BJ (cell line): Measurements from ENCODE around the gene RNFT2. TPM values are rescaled to one million over a fixed set of nuclear protein-coding genes. Genes with fewer than 3 reads are reported as not detected.

Experiments
- CTCF ChIA-PET: fragments of 350-600 bp; formaldehyde crosslinking; extraction: SDS; loops from one replicate; lab custom pipeline; 2021; ENCODE audit warnings: antibody characterized with exemption, inconsistent platforms; lab: Yijun Ruan, JAX
- POLR2A ChIA-PET: fragments of 300-600 bp; sonication (Branson Sonifier 250); formaldehyde crosslinking; extraction: SDS; loops from one replicate; lab custom pipeline; 2021; ENCODE audit warnings: antibody characterized with exemption; lab: Charles Lee
- DNase-seq: peaks from one replicate; pipeline ENCODE4 v3.0.0-alpha.2; 2011; ENCODE audit warnings: low read depth
- H3K27me3 ChIP-seq: 2 replicates; pipeline ENCODE4 v1.6.0; 2011; ENCODE audit warnings: low read length; ENCODE audit not compliant: control insufficient read depth, insufficient read depth
- H3K36me3 ChIP-seq: 2 replicates; pipeline ENCODE4 v1.5.1; 2011; ENCODE audit warnings: low read length; ENCODE audit not compliant: control insufficient read depth, insufficient read depth
- H3K4me3 ChIP-seq: 2 replicates; pipeline ENCODE4 v1.5.1; 2011; ENCODE audit warnings: low read depth, mild to moderate bottlenecking, control low read depth, low read length
- CTCF ChIP-seq: IDR thresholded peaks from 2 replicates; pipeline ENCODE4 v1.5.1; 2011; ENCODE audit warnings: low read depth, mild to moderate bottlenecking, control low read depth, inconsistent platforms, low read length, moderate library complexity; ENCODE audit not compliant: insufficient read depth
- polyA plus RNA-seq: library from polyadenylated mRNA; depleted of rRNA; stranded (reverse); fragments of >200 nt; gene quantifications from 2 replicates; pipeline ENCODE4 v1.2.3, GENCODE V29; 2011

The RNFT2 gene
- polyA plus RNA-seq, 1 experiment: 1.2 TPM

GRCh38 chr12:116691636-116692035, 46.5 kb upstream of the RNFT2 start:
- Histone ChIP-seq H3K27me3 (peaks cover 34% of the 10 kb centered on the region), H3K4me3 (no peak overlapping the region), H3K36me3 (no peaks in the 10 kb centered on the region)
- CTCF ChIA-PET: interaction anchor here (0.7 to 3.9 kb wide), 2 partner anchors 8 to 12 kb away, joined by 3 to 19 read pairs; no protein-coding TSS in a partner anchor
- no peak for TF ChIP-seq CTCF
- POLR2A ChIA-PET: no interaction called here
- DNase-seq: no peak

GRCh38 chr12:116692605-116693004, 45.5 kb upstream of the RNFT2 start:
- TF ChIP-seq CTCF: no peak
- ChIA-PET CTCF (interaction anchor here (1.3 to 3.9 kb wide), 3 partner anchors 9 to 695 kb away, joined by 3 to 19 read pairs (median 4); no protein-coding TSS in a partner anchor), POLR2A (no interaction called here)
- H3K27me3 ChIP-seq: peaks cover 30% of the 10 kb centered on the region
- no peak for DNase-seq
- no peaks in the 10 kb centered on the region for H3K36me3 ChIP-seq
- H3K4me3 ChIP-seq: no peak overlapping the region

GRCh38 chr12:116693286-116694227, 44.6 kb upstream of the RNFT2 start:
- TF ChIP-seq CTCF: peak; percentile 3; the same call in 1 of the 2 replicates
- ChIA-PET POLR2A (no interaction called here), CTCF (interaction anchor here (1.3 to 3.9 kb wide), 3 partner anchors 8 to 696 kb away, joined by 3 to 19 read pairs (median 4); no protein-coding TSS in a partner anchor)
- H3K36me3 ChIP-seq: no peaks in the 10 kb centered on the region
- no peak for DNase-seq
- H3K4me3 ChIP-seq: no peak overlapping the region
- H3K27me3 ChIP-seq: peaks cover 30% of the 10 kb centered on the region

- POLR2A ChIA-PET: no interaction called here
- Histone ChIP-seq H3K4me3 (no peak overlapping the region), H3K36me3 (no peaks in the 10 kb centered on the region), H3K27me3 (peaks cover 29% of the 10 kb centered on the region)
- TF ChIP-seq CTCF: no peak
- CTCF ChIA-PET: no interaction called here
- DNase-seq: no peak
Measured at GRCh38 chr12:116694653-116695463, 43.3 kb upstream of the RNFT2 start.

- Histone ChIP-seq H3K4me3 (no peak overlapping the region), H3K27me3 (peaks cover 26% of the 10 kb centered on the region), H3K36me3 (no peaks in the 10 kb centered on the region)
- no peak for DNase-seq
- ChIA-PET POLR2A (no interaction called here), CTCF (interaction anchor here (1.9 kb wide), 1 partner anchor 187 kb away, joined by 6 read pairs; no protein-coding TSS in a partner anchor)
- TF ChIP-seq CTCF: no peak
Measured at GRCh38 chr12:116695464-116695725, 42.7 kb upstream of the RNFT2 start.
